Gastrocnemius medialis (tissue), 4 donors: ENCODE data around the gene C2orf76.

Experiments
- CTCF ChIP-seq, 5 experiments: fragments of 450-650 bp in 3 of 5; fragments of 200-600 bp in 2 of 5; sonication (generic) in 2 of 5; IDR thresholded peaks in 4 of 5; conservative IDR thresholded peaks in 1 of 5; 1 replicate in 4 of 5; 2 replicates in 1 of 5; pipeline ENCODE4 v1.5.1; 2016 to 2019; ENCODE audit warnings: antibody characterized with exemption in 5 of 5, mild to moderate bottlenecking in 3 of 5, moderate library complexity in 3 of 5
- POLR2A ChIP-seq, 2 donors: fragments of 450-650 bp; IDR thresholded peaks; one replicate each; pipeline ENCODE4 v1.6.1; 2017; ENCODE audit warnings: antibody characterized with exemption in 2 of 2, mild to moderate bottlenecking in 2 of 2, moderate library complexity in 2 of 2

GRCh38 chr2:119311831-119312230 is 54.8 kb downstream of the C2orf76 start:
- TF ChIP-seq CTCF (IDR thresholded peaks at IDR 0.05 in 4 of 5, conservative IDR thresholded peaks at IDR 0.05 in 1 of 5) (no peak), POLR2A (IDR thresholded peaks at IDR 0.05) (no peak)
